HG03571 (cell line): Measurements from ENCODE around the gene AP5M1.
"Not testable (repeated sequence)": the region's sequence is repeated elsewhere in the genome, so short reads cannot be mapped to it uniquely, and the experiment has no call there.

Source experiments
- ATAC-seq: cut with Tn5 transposase; IDR thresholded peaks from one replicate; pipeline ENCODE4 v1.9.1; 2021; ENCODE audit not compliant: unreplicated experiment

Gene AP5M1

GRCh38 chr14:57290751-57291150, 22.0 kb downstream of the AP5M1 start:
- ATAC-seq = no peak

DNA sequence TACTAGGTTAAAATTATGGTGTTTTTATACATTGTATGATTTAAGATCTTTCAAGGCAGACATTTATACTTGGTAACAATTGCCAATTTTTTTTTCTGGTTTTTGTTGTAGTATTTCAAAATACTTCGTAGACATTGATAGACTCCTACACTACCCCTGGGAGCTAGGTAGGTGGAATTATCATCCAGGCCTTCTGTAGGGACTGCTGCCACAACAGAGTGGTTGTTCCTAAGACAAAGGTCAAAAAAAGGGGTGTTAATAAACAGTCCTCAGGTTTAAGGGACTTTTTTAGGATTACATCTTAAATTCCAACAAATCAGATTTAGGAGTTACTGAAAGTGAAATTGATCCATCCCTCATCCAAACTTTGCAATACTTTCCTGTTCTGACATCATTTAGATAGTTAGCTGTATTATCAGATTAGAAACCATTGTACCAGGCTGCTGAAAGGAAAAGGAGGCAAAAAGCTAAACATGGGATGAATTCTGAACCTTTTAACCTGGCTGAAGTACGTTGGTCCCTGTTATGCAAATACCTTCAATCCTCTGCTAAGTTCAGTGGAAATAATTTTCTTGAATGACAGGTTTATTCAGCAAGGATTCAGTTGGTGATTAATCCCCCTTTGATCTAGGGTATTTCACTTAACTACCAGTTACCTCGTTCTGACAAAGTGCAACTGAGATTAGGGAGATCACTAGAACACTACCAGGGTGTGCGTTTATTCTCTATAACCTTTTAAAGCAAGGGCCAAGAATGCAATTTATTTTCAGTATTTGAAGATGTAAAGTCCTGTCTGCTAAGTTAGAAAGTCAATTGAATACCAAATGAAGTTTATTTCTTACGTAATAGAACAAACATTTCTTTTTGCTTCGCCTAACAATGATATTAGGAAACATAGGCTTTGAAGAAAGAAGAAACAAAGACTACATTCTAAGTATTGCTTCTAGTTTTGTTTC, 23.2 kb downstream of the AP5M1 start:
- no peak for ATAC-seq

GRCh38 chr14:57293866-57294837, 25.4 kb downstream of the AP5M1 start:
- no peak for ATAC-seq

DNA sequence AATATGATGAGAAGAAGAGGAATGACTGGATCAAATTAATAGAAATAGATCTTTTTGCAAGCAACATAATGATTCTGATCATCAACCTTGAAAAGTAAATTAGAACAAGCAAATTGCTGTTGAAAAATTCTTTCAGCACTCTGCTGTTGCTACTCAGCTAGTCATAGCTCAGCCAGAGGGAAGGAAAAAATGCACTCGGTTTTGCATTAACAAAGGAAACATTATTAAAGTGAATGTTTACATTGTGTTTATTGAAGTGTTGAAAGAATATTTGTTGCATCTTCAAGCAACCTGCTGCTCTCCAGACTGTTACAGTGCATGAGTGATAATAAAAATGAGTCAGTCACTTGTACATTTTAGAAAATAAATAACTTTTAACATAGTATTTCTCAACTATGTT, 26.5 kb downstream of the AP5M1 start:
- ATAC-seq = no peak

DNA sequence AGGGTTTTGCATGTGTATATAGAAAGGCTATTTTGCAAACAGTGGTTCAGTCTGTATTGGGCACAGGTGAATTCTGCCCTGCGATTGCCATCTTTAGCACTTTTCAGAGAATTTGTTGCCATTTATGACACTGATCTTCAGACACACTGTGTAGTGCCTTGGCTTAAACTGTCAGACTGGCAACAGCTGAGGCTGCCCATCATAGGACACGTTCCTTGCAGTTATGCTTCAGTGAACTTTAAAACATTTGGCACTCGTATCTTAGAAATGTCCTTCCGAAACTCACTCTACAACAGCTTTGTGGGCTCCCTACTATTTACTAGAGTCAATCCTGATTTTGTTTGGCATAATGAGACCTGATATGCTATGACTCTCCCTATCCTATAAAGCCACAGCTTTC, 29.1 kb downstream of the AP5M1 start:
- ATAC-seq = no peak

DNA sequence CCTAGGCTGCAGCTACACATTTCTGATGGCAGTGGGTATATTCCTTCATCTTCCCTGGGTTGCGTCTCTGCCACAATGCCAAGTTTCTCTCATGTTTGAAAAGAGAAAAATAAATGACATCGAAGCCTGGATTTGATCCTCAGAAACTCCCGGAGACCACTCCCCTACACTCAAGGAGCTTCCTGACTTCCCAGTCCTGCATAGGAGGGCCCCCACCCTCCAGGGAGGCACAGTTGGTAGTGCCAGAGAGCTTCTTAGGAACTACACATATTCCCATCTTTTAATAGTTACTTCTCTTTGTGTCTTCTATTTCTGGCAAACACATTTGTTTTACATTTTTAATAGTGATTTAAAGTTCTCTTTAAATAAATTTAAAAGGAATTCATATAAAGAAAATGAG, 30.7 kb downstream of the AP5M1 start:
- no peak for ATAC-seq

DNA sequence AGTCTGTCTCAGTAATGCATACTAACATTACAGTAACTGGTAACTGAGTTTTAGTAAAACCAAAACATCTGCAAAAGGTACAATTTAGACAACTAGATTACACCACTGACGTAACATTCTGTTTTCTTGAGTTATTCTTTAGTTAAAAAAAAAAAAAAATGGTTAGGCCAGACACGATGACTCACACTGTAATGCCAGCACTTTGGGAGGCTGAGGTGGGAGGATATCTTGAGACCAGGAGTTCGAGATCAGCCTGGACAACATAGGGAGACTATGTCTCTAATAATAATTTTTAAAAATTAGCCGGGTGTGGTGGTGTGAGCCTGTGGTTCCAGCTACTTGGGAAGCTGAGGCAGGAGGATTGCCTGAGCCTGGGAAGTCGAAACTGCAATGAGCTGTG, 34.1 kb downstream of the AP5M1 start:
- ATAC-seq = no peak

- ATAC-seq = no peak
These were observed 45.8 kb downstream of the AP5M1 start for GRCh38 chr14:57314396-57315089.

GRCh38 chr14:57317248-57317833, 48.6 kb downstream of the AP5M1 start:
- no peak for ATAC-seq

DNA sequence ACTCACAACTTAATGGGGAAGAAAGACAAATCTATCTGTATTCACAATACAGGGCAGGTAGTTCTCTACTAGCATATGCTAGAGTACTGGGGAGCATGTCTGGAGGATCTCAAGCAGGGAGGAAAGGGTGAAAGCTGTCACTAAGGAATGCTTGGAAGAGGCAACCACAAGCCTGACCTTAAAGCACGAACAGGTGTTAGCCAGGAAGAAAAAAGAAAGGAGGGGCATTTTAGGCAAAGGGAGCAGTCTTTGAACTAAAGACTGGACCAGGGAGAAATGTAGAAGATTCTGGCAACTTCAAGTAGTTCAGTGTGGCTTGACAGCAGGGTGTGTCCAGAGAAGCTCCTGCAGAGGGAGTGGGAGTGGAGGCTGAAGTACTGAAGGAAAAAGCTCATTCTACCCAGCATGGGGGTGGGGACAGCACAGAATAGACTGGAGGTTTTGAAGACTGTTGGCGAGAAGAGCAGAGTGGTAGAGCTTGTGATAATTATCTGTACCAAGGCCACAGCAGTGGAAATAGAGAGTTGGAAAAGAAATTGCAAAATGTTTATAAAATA, 50.9 kb downstream of the AP5M1 start:
- no peak for ATAC-seq

DNA sequence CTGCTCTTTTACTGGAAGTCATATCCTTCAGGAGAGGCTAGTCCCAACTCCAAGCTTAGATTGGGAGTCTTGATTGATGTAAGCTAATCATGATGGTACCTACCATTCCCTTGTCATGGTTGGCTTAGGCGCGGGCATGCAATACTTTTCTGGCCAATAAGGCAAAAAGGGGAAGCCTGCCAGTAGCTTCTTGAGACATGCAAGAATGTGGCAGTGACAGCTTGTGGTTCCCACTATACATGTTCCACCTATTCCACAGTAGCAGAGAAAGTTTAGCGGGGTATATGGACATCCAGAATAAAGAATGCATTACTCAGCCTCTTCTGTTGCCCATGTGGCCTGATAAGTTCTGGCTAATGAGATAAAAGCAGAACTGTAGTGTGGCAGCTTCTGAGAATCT, 55.0 kb downstream of the AP5M1 start:
- no peak for ATAC-seq

DNA sequence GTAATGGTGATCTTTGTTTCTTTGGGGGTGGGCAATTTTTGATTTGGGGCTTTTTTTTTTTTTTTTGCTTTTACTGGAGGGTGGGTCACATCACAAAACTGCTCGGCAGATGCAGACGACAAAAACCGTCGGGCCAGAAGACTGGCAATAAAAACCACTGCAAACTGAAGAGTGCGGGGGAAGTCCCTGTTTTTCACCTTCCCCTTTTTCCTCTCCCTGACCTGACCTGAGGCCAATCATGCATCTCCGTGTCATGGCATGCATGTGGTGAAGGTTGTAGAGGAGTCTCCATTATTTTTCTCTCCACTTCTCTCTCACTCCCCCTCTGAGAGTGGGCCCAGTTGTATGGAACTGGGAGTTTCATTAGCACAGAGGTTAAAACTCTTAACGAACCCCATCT, 57.5 kb downstream of the AP5M1 start:
- ATAC-seq = no peak

GRCh38 chr14:57329833-57330232, 61.1 kb downstream of the AP5M1 start:
- ATAC-seq = no peak

- not testable (repeated sequence) for ATAC-seq
These were observed 63.7 kb downstream of the AP5M1 start for GRCh38 chr14:57332475-57332874.

- not testable (repeated sequence) for ATAC-seq
These were observed 65.0 kb downstream of the AP5M1 start for GRCh38 chr14:57333726-57334125.

GRCh38 chr14:57343545-57344297, 75.0 kb downstream of the AP5M1 start:
- not testable (repeated sequence) for ATAC-seq

GRCh38 chr14:57345106-57345505, 76.3 kb downstream of the AP5M1 start:
- no peak for ATAC-seq

- ATAC-seq = no peak
These were observed 78.0 kb downstream of the AP5M1 start for GRCh38 chr14:57346741-57347140.
